ENCODE data around the gene MRI1. TPM values are rescaled to one million over a fixed set of nuclear protein-coding genes. Genes with fewer than 3 reads are reported as not detected.

The MRI1 gene
- total and polyA plus RNA-seq, 2 experiments from 2014 or later: 12.3 to 44.5 TPM

DNA sequence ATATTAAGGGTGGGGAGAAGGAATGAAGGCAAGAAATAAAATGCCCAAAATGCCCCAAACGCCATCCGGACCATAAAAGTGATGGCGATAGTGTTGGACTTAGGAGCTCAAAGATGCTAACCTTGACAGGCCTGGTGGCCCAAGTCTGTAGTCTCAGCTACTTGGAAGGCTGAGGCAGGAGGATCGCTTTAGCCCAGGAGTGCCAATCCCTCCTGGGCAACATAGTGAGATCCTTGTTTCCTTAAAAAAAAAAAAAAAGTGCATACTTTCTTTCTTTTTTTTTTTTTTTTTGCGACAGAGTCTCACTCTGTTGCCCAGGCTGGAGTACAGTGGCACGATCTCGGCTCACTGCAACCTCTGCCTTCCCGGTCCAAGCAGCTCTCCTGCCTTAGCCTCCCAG is 32.0 kb upstream of the MRI1 start (continued):
- TF ChIP-seq ZNF462 (CRISPR knock-in tag; IDR thresholded peaks at IDR 0.05) (no peak), CREB1 (CRISPR knock-in tag; IDR thresholded peaks at IDR 0.05; ENCODE audit: low read depth) (no peak), STAT1 (IDR thresholded peaks at IDR 0.05; ENCODE audit: unreplicated experiment) (no peak), EZH2phosphoT487 (IDR thresholded peaks at IDR 0.05; ENCODE audit: unreplicated experiment) (no peak), ETS1 (IDR thresholded peaks at IDR 0.05) (no peak), ZNF331 (CRISPR knock-in tag; IDR thresholded peaks at IDR 0.05; ENCODE audit: low read depth) (no peak), EZH2 (IDR thresholded peaks at IDR 0.05; ENCODE audit: low read depth, unreplicated experiment) (no peak), NANOG (IDR thresholded peaks at IDR 0.05; ENCODE audit: borderline replicate concordance) (no peak)
- TF ChIP-seq, protein P1, sequence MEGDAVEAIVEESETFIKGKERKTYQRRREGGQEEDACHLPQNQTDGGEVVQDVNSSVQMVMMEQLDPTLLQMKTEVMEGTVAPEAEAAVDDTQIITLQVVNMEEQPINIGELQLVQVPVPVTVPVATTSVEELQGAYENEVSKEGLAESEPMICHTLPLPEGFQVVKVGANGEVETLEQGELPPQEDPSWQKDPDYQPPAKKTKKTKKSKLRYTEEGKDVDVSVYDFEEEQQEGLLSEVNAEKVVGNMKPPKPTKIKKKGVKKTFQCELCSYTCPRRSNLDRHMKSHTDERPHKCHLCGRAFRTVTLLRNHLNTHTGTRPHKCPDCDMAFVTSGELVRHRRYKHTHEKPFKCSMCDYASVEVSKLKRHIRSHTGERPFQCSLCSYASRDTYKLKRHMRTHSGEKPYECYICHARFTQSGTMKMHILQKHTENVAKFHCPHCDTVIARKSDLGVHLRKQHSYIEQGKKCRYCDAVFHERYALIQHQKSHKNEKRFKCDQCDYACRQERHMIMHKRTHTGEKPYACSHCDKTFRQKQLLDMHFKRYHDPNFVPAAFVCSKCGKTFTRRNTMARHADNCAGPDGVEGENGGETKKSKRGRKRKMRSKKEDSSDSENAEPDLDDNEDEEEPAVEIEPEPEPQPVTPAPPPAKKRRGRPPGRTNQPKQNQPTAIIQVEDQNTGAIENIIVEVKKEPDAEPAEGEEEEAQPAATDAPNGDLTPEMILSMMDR (conservative IDR thresholded peaks at IDR 0.05; ENCODE audit: low read depth in 2 of 2): no peak

Data from GM23338 (cell line).